ENCODE results near the gene TMA7. TPM values are rescaled to one million over a fixed set of nuclear protein-coding genes. Genes with fewer than 3 reads are reported as not detected.

TMA7 gene
- total RNA-seq, 2 experiments from 2014 or later, result 260 to 324 TPM

DNA sequence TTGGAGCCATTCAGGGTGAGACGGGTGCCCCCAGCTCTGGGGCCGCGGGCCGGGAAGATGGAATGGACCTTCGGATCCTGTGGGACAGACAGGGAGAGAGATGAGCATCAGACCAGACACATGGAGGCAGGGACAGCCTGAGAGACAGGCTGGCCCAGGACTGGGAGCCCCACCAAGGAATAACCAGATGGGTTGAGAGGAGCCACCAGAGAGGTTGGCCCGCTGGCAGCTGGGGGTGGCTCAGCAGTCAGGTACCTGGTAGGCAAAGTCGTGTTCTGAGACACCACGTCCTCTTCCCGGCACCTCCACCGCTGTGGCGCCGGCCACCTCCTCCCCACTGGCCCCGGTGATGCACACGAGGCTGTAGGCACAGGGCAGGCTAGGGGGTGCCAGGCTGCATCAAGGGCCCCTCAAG, 24.0 kb upstream of the TMA7 start:
- ChIA-PET CTCF (interaction anchor here (0.6 to 2.5 kb wide), 3 partner anchors 15 to 109 kb away, joined by 3 to 12 read pairs (median 6); no protein-coding TSS in a partner anchor), POLR2A (no interaction called here)
- H3K36me3 Mint-ChIP-seq (ENCODE audit: low read depth), result no peaks in the 10 kb centered on the region

GRCh38 chr3:48416546-48416945, 23.5 kb upstream of the TMA7 start:
- H3K9me3 Mint-ChIP-seq (ENCODE audit: low read depth), result no peaks in the 10 kb centered on the region
- no peaks in the 10 kb centered on the region for H3K4me1 Mint-ChIP-seq
- H3K36me3 Mint-ChIP-seq (ENCODE audit: low read depth), result no peaks in the 10 kb centered on the region
- CTCF ChIA-PET, result interaction anchor here (0.6 to 2.5 kb wide), 3 partner anchors 16 to 110 kb away, joined by 3 to 12 read pairs (median 6); no protein-coding TSS in a partner anchor
- POLR2A ChIA-PET, result no interaction called here
- H3K27ac Mint-ChIP-seq, result no peak overlapping the region
- DNase-seq, result no peak
- H3K27me3 Mint-ChIP-seq, result no peaks in the 10 kb centered on the region
- intact Hi-C loops (cut with DNase I, micrococcal nuclease), result no loop called here
- no peak for ATAC-seq
- no peak overlapping the region for H3K4me3 Mint-ChIP-seq

More for the DNA sequence above, 24.0 kb upstream of the TMA7 start:
- Mint-ChIP-seq H3K4me3 (no peak overlapping the region), H3K27ac (no peak overlapping the region), H3K27me3 (no peaks in the 10 kb centered on the region), H3K9me3 (ENCODE audit: low read depth) (no peaks in the 10 kb centered on the region), H3K4me1 (no peaks in the 10 kb centered on the region)
- DNase-seq, result no peak
- intact Hi-C loops (cut with DNase I, micrococcal nuclease), result no loop called here
- no peak for ATAC-seq

- CTCF ChIA-PET, result no interaction called here
- intact Hi-C loops (cut with DNase I, micrococcal nuclease), result no loop called here
- Mint-ChIP-seq H3K4me3 (no peak overlapping the region), H3K4me1 (no peaks in the 10 kb centered on the region), H3K36me3 (ENCODE audit: low read depth) (no peaks in the 10 kb centered on the region), H3K27ac (no peak overlapping the region), H3K27me3 (no peaks in the 10 kb centered on the region), H3K9me3 (ENCODE audit: low read depth) (no peaks in the 10 kb centered on the region)
- ATAC-seq (no peak), DNase-seq (no peak)
- POLR2A ChIA-PET, result no interaction called here
Measured at GRCh38 chr3:48417529-48418108, 22.4 kb upstream of the TMA7 start.

GRCh38 chr3:48418140-48418539, 21.9 kb upstream of the TMA7 start:
- H3K27me3 Mint-ChIP-seq, result no peaks in the 10 kb centered on the region
- ChIA-PET POLR2A (no interaction called here), CTCF (no interaction called here)
- no peaks in the 10 kb centered on the region for H3K4me1 Mint-ChIP-seq
- no peak for ATAC-seq
- no peak overlapping the region for H3K27ac Mint-ChIP-seq
- no peaks in the 10 kb centered on the region for H3K36me3 Mint-ChIP-seq (ENCODE audit: low read depth)
- H3K9me3 Mint-ChIP-seq (ENCODE audit: low read depth), result no peaks in the 10 kb centered on the region
- intact Hi-C loops (cut with DNase I, micrococcal nuclease), result no loop called here
- H3K4me3 Mint-ChIP-seq, result no peak overlapping the region
- no peak for DNase-seq

DNA sequence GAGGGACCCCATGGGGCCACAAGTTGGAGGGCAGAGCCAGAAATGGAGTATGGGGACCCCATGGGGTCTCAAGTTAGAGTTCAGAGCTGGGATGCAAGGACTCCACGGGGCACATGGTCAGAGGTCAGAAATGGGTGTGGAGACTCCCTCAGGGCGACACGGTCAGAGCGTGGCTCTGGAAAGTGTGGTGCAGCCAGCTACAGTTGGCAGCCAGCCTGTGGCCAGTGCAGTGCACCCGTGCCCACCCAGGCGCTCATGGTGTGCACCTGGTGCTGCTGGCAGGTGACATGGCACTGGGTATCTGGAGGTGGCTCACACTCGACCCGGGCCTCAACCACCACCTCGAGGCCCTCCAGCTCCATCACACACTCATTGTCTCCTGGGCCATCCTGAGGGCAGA, 21.4 kb upstream of the TMA7 start:
- no peak for ATAC-seq

DNA sequence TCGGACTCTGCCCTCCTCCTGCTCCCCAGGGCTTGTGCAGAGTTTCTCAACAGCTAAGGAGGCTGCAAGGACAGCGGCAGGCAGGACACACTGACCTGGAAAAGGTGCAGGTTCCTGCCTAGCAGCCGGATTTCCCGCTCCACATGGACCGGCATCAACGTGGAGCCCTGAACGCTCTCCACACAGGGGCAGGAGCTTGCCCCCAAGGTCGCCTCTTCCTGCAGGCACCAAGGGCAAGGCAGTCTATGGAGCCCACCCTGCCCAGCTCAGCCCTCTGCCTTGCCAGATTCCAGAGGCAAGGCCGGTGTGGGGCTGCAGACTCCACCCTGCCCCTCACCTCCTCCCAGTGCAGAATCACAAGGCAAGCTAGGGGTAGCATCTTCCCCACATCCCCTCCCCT, 20.9 kb upstream of the TMA7 start:
- Mint-ChIP-seq H3K36me3 (ENCODE audit: low read depth) (no peaks in the 10 kb centered on the region), H3K27me3 (no peaks in the 10 kb centered on the region), H3K9me3 (ENCODE audit: low read depth) (no peaks in the 10 kb centered on the region), H3K27ac (no peak overlapping the region), H3K4me1 (no peaks in the 10 kb centered on the region), H3K4me3 (no peak overlapping the region)
- no peak for ATAC-seq
- DNase-seq, result no peak
- ChIA-PET POLR2A (interaction anchor here (0.6 kb wide), 1 partner anchor 18 kb away, joined by 3 read pairs; no protein-coding TSS in a partner anchor), CTCF (interaction anchor here (0.6 kb wide), 1 partner anchor 67 kb away, joined by 3 read pairs; no protein-coding TSS in a partner anchor)
- intact Hi-C loops (cut with DNase I, micrococcal nuclease), result no loop called here

More for the DNA sequence above, 21.4 kb upstream of the TMA7 start:
- DNase-seq, result no peak
- ChIA-PET CTCF (no interaction called here), POLR2A (no interaction called here)
- Mint-ChIP-seq H3K27me3 (no peaks in the 10 kb centered on the region), H3K36me3 (ENCODE audit: low read depth) (no peaks in the 10 kb centered on the region), H3K27ac (no peak overlapping the region), H3K4me1 (no peaks in the 10 kb centered on the region), H3K9me3 (ENCODE audit: low read depth) (no peaks in the 10 kb centered on the region), H3K4me3 (no peak overlapping the region)
- intact Hi-C loops (cut with DNase I, micrococcal nuclease), result no loop called here

GRCh38 chr3:48419597-48419996, 20.5 kb upstream of the TMA7 start:
- H3K27me3 Mint-ChIP-seq, result no peaks in the 10 kb centered on the region
- intact Hi-C loops (cut with DNase I, micrococcal nuclease), result no loop called here
- POLR2A ChIA-PET, result interaction anchor here (0.6 kb wide), 1 partner anchor 19 kb away, joined by 3 read pairs; no protein-coding TSS in a partner anchor
- no peaks in the 10 kb centered on the region for H3K36me3 Mint-ChIP-seq (ENCODE audit: low read depth)
- CTCF ChIA-PET, result interaction anchor here (0.6 kb wide), 1 partner anchor 67 kb away, joined by 3 read pairs; no protein-coding TSS in a partner anchor
- no peak overlapping the region for H3K27ac Mint-ChIP-seq
- DNase-seq (no peak), ATAC-seq (no peak)
- no peaks in the 10 kb centered on the region for H3K4me1 Mint-ChIP-seq
- H3K9me3 Mint-ChIP-seq (ENCODE audit: low read depth), result no peaks in the 10 kb centered on the region
- H3K4me3 Mint-ChIP-seq, result no peak overlapping the region

DNA sequence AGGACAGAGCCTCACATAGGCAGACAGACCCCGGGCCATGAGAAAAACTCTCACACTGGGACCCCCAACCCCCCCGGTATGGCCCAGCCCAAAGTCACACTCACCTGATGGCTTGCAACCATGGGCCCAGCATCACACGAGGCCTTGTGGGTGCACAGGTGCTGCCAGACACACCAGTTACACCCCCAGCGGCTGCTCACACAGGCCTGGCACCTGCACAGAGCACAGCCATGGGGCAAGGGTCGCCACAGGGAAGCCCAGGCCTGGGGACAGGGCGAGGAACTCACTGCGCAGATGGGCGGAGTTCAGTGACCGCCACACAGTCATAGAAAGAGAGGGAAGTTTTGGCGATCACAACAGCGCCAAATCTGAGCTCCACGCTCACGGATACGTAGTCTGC, 19.5 kb upstream of the TMA7 start:
- no peak overlapping the region for H3K27ac Mint-ChIP-seq
- DNase-seq (no peak), ATAC-seq (no peak)
- H3K4me3 Mint-ChIP-seq, result no peak overlapping the region
- ChIA-PET CTCF (no interaction called here), POLR2A (no interaction called here)
- intact Hi-C loops (cut with DNase I, micrococcal nuclease), result no loop called here
- H3K27me3 Mint-ChIP-seq, result no peaks in the 10 kb centered on the region
- H3K36me3 Mint-ChIP-seq (ENCODE audit: low read depth), result no peaks in the 10 kb centered on the region
- H3K9me3 Mint-ChIP-seq (ENCODE audit: low read depth), result no peaks in the 10 kb centered on the region
- no peaks in the 10 kb centered on the region for H3K4me1 Mint-ChIP-seq

GRCh38 chr3:48422272-48422671, 17.8 kb upstream of the TMA7 start:
- ChIA-PET POLR2A (interaction anchor here (0.5 kb wide), 1 partner anchor 292 kb away, joined by 3 read pairs; no protein-coding TSS in a partner anchor), CTCF (interaction anchor here (0.8 to 3.1 kb wide), 2 partner anchors 14 to 22 kb away, joined by 3 to 17 read pairs; no protein-coding TSS in a partner anchor)
- DNase-seq, result no peak

DNA sequence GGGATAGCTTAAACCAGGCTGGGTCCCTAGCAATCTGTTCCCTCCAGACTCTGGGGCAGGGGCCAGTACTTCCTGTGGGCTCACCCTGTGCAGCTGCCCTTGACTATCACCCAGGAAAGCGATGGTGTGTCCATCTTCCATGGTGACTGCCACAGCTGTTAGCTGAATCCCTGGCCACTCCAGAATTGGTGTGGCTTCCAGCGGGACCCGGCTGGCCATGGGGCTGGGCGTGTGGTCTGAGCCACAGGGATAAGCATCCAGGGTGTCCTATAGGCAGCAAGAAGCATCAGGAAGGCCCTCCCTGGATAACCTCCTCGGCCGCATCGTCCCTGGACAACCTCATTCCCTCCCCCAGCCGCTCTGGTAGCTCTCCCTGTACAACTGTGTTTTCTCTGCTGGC, 17.4 kb upstream of the TMA7 start:
- ChIA-PET CTCF (interaction anchor here (0.8 to 3.1 kb wide), 3 partner anchors 11 to 22 kb away, joined by 3 to 17 read pairs (median 4); no protein-coding TSS in a partner anchor), POLR2A (interaction anchor here (0.5 to 1.1 kb wide), 2 partner anchors 17 to 292 kb away, joined by 3 read pairs; no protein-coding TSS in a partner anchor)
- H3K4me3 Mint-ChIP-seq, result no peak overlapping the region
- no peaks in the 10 kb centered on the region for H3K4me1 Mint-ChIP-seq
- H3K36me3 Mint-ChIP-seq (ENCODE audit: low read depth), result no peaks in the 10 kb centered on the region
- intact Hi-C loops (cut with DNase I, micrococcal nuclease), result no loop called here
- no peak overlapping the region for H3K27ac Mint-ChIP-seq
- ATAC-seq (no peak), DNase-seq (no peak)
- H3K9me3 Mint-ChIP-seq (ENCODE audit: low read depth), result no peaks in the 10 kb centered on the region
- H3K27me3 Mint-ChIP-seq, result no peaks in the 10 kb centered on the region

More at GRCh38 chr3:48422272-48422671, 17.8 kb upstream of the TMA7 start:
- Mint-ChIP-seq H3K27me3 (no peaks in the 10 kb centered on the region), H3K4me1 (no peaks in the 10 kb centered on the region), H3K9me3 (ENCODE audit: low read depth) (no peaks in the 10 kb centered on the region), H3K4me3 (no peak overlapping the region), H3K27ac (no peak overlapping the region), H3K36me3 (ENCODE audit: low read depth) (no peaks in the 10 kb centered on the region)
- ATAC-seq, result no peak
- intact Hi-C loops (cut with DNase I, micrococcal nuclease), result no loop called here

- no peak overlapping the region for H3K27ac Mint-ChIP-seq
- no peaks in the 10 kb centered on the region for H3K36me3 Mint-ChIP-seq (ENCODE audit: low read depth)
- H3K4me1 Mint-ChIP-seq, result no peaks in the 10 kb centered on the region
- POLR2A ChIA-PET, result interaction anchor here (1.1 kb wide), 1 partner anchor 16 kb away, joined by 3 read pairs; no protein-coding TSS in a partner anchor
- intact Hi-C loops (cut with DNase I, micrococcal nuclease), result no loop called here
- no peaks in the 10 kb centered on the region for H3K9me3 Mint-ChIP-seq (ENCODE audit: low read depth)
- H3K4me3 Mint-ChIP-seq, result no peak overlapping the region
- DNase-seq, result no peak
- peaks cover 5% of the 10 kb centered on the region for H3K27me3 Mint-ChIP-seq
- ATAC-seq, result no peak
- CTCF ChIA-PET, result interaction anchor here (0.6 to 3.1 kb wide), 6 partner anchors 10 to 571 kb away, joined by 3 to 17 read pairs (median 3); partner anchors contain the start of gene ATRIP
Measured at GRCh38 chr3:48423241-48423882, 16.7 kb upstream of the TMA7 start.

Data from activated CD4-positive, alpha-beta T cell treated with anti-CD3 and anti-CD28 coated beads for 36 hours (primary cell).